GM23338 (cell line): Measurements from ENCODE around the gene MIX23. TPM values are rescaled to one million over a fixed set of nuclear protein-coding genes. Genes with fewer than 3 reads are reported as not detected.
A peak's percentile ranks its signal among the peaks of the same experiment; 100 is the strongest.

Source experiments
- ATAC-seq: fragments of 200-7000 bp; cut with Tn5 transposase; 3 replicates; pipeline ENCODE4 v1.9.1; 2020
- DNase-seq: peaks from one replicate; pipeline ENCODE4 v3.0.0-alpha.2; 2015; ENCODE audit warnings: low spot score
- H2AFZ ChIP-seq: fragments of 200-600 bp; sonication (generic); 2 replicates; pipeline ENCODE4 v1.8.0; 2016; ENCODE audit warnings: antibody characterized with exemption, mild to moderate bottlenecking, moderate library complexity
- H3F3A ChIP-seq: fragments of 200-600 bp; sonication (generic); replicated peaks from 2 replicates; pipeline ENCODE4 v1.8.0; 2017; ENCODE audit warnings: antibody characterized with exemption, mixed run types, low read depth
- H3K27ac ChIP-seq: fragments of 200-600 bp; sonication (generic); 2 replicates; pipeline ENCODE4 v1.6.1; 2016; ENCODE audit warnings: low read depth
- H3K27me3 ChIP-seq: fragments of 200-600 bp; sonication (generic); 2 replicates; pipeline ENCODE4 v1.8.0; 2016; ENCODE audit warnings: mild to moderate bottlenecking, mixed run types, moderate library complexity; ENCODE audit not compliant: insufficient read depth
- H3K36me3 ChIP-seq: fragments of 200-600 bp; sonication (generic); 2 replicates; pipeline ENCODE4 v1.8.0; 2016; ENCODE audit warnings: mild to moderate bottlenecking; ENCODE audit not compliant: insufficient read depth
- H3K4me1 ChIP-seq: fragments of 200-600 bp; sonication (generic); 2 replicates; pipeline ENCODE4 v1.8.0; 2016; ENCODE audit warnings: mild to moderate bottlenecking, moderate library complexity; ENCODE audit not compliant: insufficient read depth
- H3K4me2 ChIP-seq: fragments of 200-600 bp; sonication (generic); 2 replicates; pipeline ENCODE4 v1.7.1; 2017; ENCODE audit warnings: mixed run types
- H3K4me3 ChIP-seq: fragments of 200-600 bp; sonication (generic); 2 replicates; pipeline ENCODE4 v1.6.1; 2016; ENCODE audit warnings: mixed run types
- H3K79me2 ChIP-seq: fragments of 200-600 bp; sonication (generic); replicated peaks from 2 replicates; pipeline ENCODE4 v1.8.0; 2017; ENCODE audit warnings: mild to moderate bottlenecking; ENCODE audit not compliant: insufficient read depth
- H3K9me2 ChIP-seq: fragments of 200-600 bp; sonication (generic); 2 replicates; pipeline ENCODE4 v1.8.0; 2017; ENCODE audit not compliant: insufficient read depth
- H4K20me1 ChIP-seq: fragments of 200-600 bp; sonication (generic); replicated peaks from 2 replicates; pipeline ENCODE4 v1.8.0; 2017; ENCODE audit warnings: mild to moderate bottlenecking; ENCODE audit not compliant: insufficient read depth
- H3K27ac Mint-ChIP-seq: 2 replicates; pipeline ENCODE4 v1.8.0; 2020; ENCODE audit warnings: inconsistent platforms, mild to moderate bottlenecking, moderate library complexity, mixed read lengths
- H3K27me3 Mint-ChIP-seq: 3 replicates; pipeline ENCODE4 v1.8.0; 2022; ENCODE audit warnings: low read depth, mild to moderate bottlenecking, moderate library complexity, mixed read lengths, inconsistent platforms; ENCODE audit not compliant: insufficient read depth, poor library complexity
- H3K36me3 Mint-ChIP-seq: 3 replicates; pipeline ENCODE4 v1.8.0; 2021; ENCODE audit warnings: low read depth, mild to moderate bottlenecking, inconsistent platforms, moderate library complexity, mixed read lengths
- H3K4me1 Mint-ChIP-seq: 3 replicates; pipeline ENCODE4 v1.8.0; 2020; ENCODE audit warnings: mild to moderate bottlenecking, inconsistent platforms, mixed read lengths
- H3K4me3 Mint-ChIP-seq: 3 replicates; pipeline ENCODE4 v1.8.0; 2021; ENCODE audit warnings: moderate library complexity, mild to moderate bottlenecking, inconsistent platforms, mixed read lengths
- H3K9me3 Mint-ChIP-seq: 3 replicates; pipeline ENCODE4 v1.8.0; 2020; ENCODE audit warnings: moderate library complexity, mild to moderate bottlenecking, inconsistent platforms, mixed read lengths
- CREB1 ChIP-seq: fragments of 250-450 bp; sonication (Bioruptor Pico); IDR thresholded peaks from 2 replicates; pipeline ENCODE4 v1.5.0; 2020; ENCODE audit warnings: low read depth, mild to moderate bottlenecking, moderate library complexity
- EZH2 ChIP-seq: fragments of 200-600 bp; sonication (generic); IDR thresholded peaks from one replicate; pipeline ENCODE4 v1.8.0; 2017; ENCODE audit warnings: antibody characterized with exemption, mild to moderate bottlenecking, low read depth; ENCODE audit not compliant: unreplicated experiment
- EZH2phosphoT487 ChIP-seq: fragments of 200-600 bp; sonication (generic); IDR thresholded peaks from one replicate; pipeline ENCODE4 v1.8.1; 2018; ENCODE audit warnings: antibody characterized with exemption; ENCODE audit not compliant: unreplicated experiment
- JUNB ChIP-seq: IDR thresholded peaks from one replicate; pipeline ENCODE4 v1.6.1; 2016; ENCODE audit warnings: antibody characterized with exemption; ENCODE audit not compliant: unreplicated experiment
- NANOG ChIP-seq: IDR thresholded peaks from 2 replicates; pipeline ENCODE4 v1.6.1; 2016; ENCODE audit warnings: antibody characterized with exemption, borderline replicate concordance
- STAT1 ChIP-seq: IDR thresholded peaks from one replicate; pipeline ENCODE4 v1.6.1; 2016; ENCODE audit warnings: antibody characterized with exemption; ENCODE audit not compliant: unreplicated experiment
- ZNF114 ChIP-seq: fragments of 250-450 bp; sonication (Bioruptor Pico); IDR thresholded peaks from 2 replicates; pipeline ENCODE4 v1.5.0; 2020; ENCODE audit warnings: mild to moderate bottlenecking, moderate library complexity
- ZNF331 ChIP-seq: fragments of 250-450 bp; sonication (Bioruptor Pico); IDR thresholded peaks from 2 replicates; pipeline ENCODE4 v1.5.0; 2020; ENCODE audit warnings: low read depth, mild to moderate bottlenecking, moderate library complexity
- polyA plus RNA-seq: library from polyadenylated mRNA; unstranded; fragments of >200 nt; fragmentation: Nextera tagmentation; extraction: Ambion mirVana; gene quantifications from 2 replicates; pipeline ENCODE4 v1.2.1, GENCODE V29; 2016
- total RNA-seq: library from RNA; depleted of rRNA; stranded (reverse); fragments of >200 nt; shearing (Covaris generic); gene quantifications from 2 replicates; pipeline ENCODE4 v1.2.3, GENCODE V29; 2014
- TF ChIP-seq, protein P1 (sequence below): IDR thresholded peaks from 2 replicates; pipeline ENCODE4 v1.6.1; 2016; ENCODE audit warnings: antibody characterized with exemption
- TF ChIP-seq, protein P2 (sequence below): IDR thresholded peaks from one replicate; pipeline ENCODE4 v1.6.1; 2018; ENCODE audit warnings: antibody characterized with exemption; ENCODE audit not compliant: unreplicated experiment
- TF ChIP-seq, protein P3 (sequence below), 2 experiments: fragments of 200-600 bp in 1 of 2; sonication (generic) in 1 of 2; conservative IDR thresholded peaks; 2 replicates each; pipeline versions ENCODE4 v1.5.1 to v1.6.1; 2016 to 2017; ENCODE audit warnings: antibody characterized with exemption in 2 of 2, low read depth in 2 of 2, mild to moderate bottlenecking in 2 of 2, moderate library complexity in 1 of 2

MIX23 gene
- total and polyA plus RNA-seq, 2 experiments from 2014 or later = 57.7 to 146 TPM

DNA sequence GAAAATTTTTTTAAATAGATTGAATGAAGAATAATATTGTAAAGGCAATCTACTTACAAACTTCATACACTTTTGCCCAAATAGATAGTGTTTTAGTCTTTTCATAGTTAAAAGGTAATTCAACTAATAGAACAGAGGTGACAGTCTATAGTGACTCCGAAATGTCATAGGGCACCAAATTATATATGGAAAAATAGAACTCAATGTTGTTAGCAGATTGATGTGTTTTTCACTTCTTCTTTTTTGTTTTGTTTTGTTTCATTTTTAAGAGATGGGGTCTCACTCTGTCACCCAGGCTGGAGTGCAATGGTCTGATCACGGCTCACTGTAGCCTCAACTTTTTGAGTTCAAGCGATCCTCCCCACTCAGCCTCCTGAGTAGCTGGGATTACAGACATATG, 57.3 kb downstream of the MIX23 start:
- ATAC-seq (no peak), DNase-seq (no peak)
- Histone ChIP-seq H2AFZ (no peak overlapping the region), H3F3A (no peaks in the 10 kb centered on the region), H3K9me2 (no peaks in the 10 kb centered on the region), H3K4me3 (no peak overlapping the region), H3K36me3 (no peaks in the 10 kb centered on the region), H4K20me1 (no peaks in the 10 kb centered on the region), H3K4me2 (no peak overlapping the region), H3K4me1 (no peaks in the 10 kb centered on the region), H3K79me2 (no peaks in the 10 kb centered on the region), H3K27ac (no peak overlapping the region), H3K27me3 (no peaks in the 10 kb centered on the region)
- Mint-ChIP-seq H3K36me3 (no peaks in the 10 kb centered on the region), H3K27me3 (peaks cover 2% of the 10 kb centered on the region), H3K27ac (no peak overlapping the region), H3K9me3 (no peaks in the 10 kb centered on the region), H3K4me1 (no peaks in the 10 kb centered on the region), H3K4me3 (no peak overlapping the region)
- TF ChIP-seq ZNF114 (CRISPR knock-in tag) = no peak
- no peak for TF ChIP-seq EZH2
- TF ChIP-seq, protein P1, sequence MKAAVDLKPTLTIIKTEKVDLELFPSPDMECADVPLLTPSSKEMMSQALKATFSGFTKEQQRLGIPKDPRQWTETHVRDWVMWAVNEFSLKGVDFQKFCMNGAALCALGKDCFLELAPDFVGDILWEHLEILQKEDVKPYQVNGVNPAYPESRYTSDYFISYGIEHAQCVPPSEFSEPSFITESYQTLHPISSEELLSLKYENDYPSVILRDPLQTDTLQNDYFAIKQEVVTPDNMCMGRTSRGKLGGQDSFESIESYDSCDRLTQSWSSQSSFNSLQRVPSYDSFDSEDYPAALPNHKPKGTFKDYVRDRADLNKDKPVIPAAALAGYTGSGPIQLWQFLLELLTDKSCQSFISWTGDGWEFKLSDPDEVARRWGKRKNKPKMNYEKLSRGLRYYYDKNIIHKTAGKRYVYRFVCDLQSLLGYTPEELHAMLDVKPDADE = no peak
- TF ChIP-seq NANOG = no peak
- no peak for TF ChIP-seq STAT1
- TF ChIP-seq CREB1 (CRISPR knock-in tag) = no peak
- no peak for TF ChIP-seq EZH2phosphoT487

DNA sequence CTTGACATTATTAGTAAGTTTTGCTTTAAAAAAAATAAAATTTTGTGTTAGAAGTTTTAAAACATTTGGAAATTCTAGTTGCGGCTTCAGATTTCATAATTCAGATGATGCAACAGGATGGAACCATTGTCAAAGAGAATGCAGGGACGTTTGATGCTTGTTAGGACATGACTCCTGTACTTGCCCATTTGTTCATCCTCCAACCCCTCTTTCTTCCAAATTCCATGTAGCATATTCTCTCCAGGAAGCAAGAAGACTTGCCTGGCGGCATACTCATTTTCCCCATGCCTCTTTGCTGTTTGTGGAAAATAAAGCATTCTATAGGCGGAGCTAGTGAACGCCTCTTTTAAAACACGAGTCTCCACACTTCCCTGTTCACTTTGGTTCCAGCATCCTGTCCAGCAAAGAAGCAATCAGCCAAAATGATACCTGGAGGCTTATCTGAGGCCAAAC, 58.1 kb downstream of the MIX23 start, which contains the start of gene CSTA:
Gene CSTA, plus strand, starts transcription at position 378 of the 453 bp plus-strand sequence. Its CDS starts 45 bp downstream, at position 423.
- Histone ChIP-seq H3K27ac (no peak within 1 kb of the TSS), H3F3A (no peaks in the 10 kb centered on the region), H3K4me2 (no peak within 1 kb of the TSS), H2AFZ (peak within 1 kb of the TSS; percentile 63; the same call in 1 of the 2 replicates), H4K20me1 (no peaks in the 10 kb centered on the region), H3K36me3 (no peaks in the 10 kb centered on the region), H3K27me3 (no peaks in the 10 kb centered on the region), H3K4me3 (no peak within 1 kb of the TSS), H3K79me2 (no peaks in the 10 kb centered on the region), H3K9me2 (no peaks in the 10 kb centered on the region), H3K4me1 (no peaks in the 10 kb centered on the region)
- H3K36me3 Mint-ChIP-seq = no peaks in the 10 kb centered on the region
- peaks cover 2% of the 10 kb centered on the region for H3K27me3 Mint-ChIP-seq
- H3K4me1 Mint-ChIP-seq = no peaks in the 10 kb centered on the region
- H3K9me3 Mint-ChIP-seq = peaks cover 5% of the 10 kb centered on the region; the same call in 1 of the 3 replicates
- H3K4me3 Mint-ChIP-seq = no peak within 1 kb of the TSS
- ATAC-seq = no peak
- no peak for DNase-seq
- H3K27ac Mint-ChIP-seq = no peak within 1 kb of the TSS
- TF ChIP-seq JUNB = no peak
- TF ChIP-seq STAT1 = no peak
- TF ChIP-seq ZNF331 (CRISPR knock-in tag) = no peak
- TF ChIP-seq, protein P2, sequence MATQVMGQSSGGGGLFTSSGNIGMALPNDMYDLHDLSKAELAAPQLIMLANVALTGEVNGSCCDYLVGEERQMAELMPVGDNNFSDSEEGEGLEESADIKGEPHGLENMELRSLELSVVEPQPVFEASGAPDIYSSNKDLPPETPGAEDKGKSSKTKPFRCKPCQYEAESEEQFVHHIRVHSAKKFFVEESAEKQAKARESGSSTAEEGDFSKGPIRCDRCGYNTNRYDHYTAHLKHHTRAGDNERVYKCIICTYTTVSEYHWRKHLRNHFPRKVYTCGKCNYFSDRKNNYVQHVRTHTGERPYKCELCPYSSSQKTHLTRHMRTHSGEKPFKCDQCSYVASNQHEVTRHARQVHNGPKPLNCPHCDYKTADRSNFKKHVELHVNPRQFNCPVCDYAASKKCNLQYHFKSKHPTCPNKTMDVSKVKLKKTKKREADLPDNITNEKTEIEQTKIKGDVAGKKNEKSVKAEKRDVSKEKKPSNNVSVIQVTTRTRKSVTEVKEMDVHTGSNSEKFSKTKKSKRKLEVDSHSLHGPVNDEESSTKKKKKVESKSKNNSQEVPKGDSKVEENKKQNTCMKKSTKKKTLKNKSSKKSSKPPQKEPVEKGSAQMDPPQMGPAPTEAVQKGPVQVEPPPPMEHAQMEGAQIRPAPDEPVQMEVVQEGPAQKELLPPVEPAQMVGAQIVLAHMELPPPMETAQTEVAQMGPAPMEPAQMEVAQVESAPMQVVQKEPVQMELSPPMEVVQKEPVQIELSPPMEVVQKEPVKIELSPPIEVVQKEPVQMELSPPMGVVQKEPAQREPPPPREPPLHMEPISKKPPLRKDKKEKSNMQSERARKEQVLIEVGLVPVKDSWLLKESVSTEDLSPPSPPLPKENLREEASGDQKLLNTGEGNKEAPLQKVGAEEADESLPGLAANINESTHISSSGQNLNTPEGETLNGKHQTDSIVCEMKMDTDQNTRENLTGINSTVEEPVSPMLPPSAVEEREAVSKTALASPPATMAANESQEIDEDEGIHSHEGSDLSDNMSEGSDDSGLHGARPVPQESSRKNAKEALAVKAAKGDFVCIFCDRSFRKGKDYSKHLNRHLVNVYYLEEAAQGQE = no peak
- TF ChIP-seq ZNF114 (CRISPR knock-in tag) = no peak
- TF ChIP-seq, protein P1 = no peak
- TF ChIP-seq EZH2 = no peak
- TF ChIP-seq, protein P3, sequence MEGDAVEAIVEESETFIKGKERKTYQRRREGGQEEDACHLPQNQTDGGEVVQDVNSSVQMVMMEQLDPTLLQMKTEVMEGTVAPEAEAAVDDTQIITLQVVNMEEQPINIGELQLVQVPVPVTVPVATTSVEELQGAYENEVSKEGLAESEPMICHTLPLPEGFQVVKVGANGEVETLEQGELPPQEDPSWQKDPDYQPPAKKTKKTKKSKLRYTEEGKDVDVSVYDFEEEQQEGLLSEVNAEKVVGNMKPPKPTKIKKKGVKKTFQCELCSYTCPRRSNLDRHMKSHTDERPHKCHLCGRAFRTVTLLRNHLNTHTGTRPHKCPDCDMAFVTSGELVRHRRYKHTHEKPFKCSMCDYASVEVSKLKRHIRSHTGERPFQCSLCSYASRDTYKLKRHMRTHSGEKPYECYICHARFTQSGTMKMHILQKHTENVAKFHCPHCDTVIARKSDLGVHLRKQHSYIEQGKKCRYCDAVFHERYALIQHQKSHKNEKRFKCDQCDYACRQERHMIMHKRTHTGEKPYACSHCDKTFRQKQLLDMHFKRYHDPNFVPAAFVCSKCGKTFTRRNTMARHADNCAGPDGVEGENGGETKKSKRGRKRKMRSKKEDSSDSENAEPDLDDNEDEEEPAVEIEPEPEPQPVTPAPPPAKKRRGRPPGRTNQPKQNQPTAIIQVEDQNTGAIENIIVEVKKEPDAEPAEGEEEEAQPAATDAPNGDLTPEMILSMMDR (conservative IDR thresholded peaks at IDR 0.05; ENCODE audit: low read depth in 2 of 2) = no peak
- TF ChIP-seq NANOG = no peak
